ENCODE results near the gene RAX2.
"Not testable (repeated sequence)": the region's sequence is repeated elsewhere in the genome, so short reads cannot be mapped to it uniquely, and the experiment has no call there.

Gene RAX2

GRCh38 chr19:3758297-3758696, 13.7 kb downstream of the RAX2 start:
- not testable (repeated sequence) for H3K4ac ChIP-seq (ENCODE audit: low read depth in 1 of 2, low read length in 2 of 2); H3K27me3 ChIP-seq (ENCODE audit: control insufficient read depth in 1 of 2, insufficient read depth in 1 of 2, low read length in 2 of 2); H3K9ac ChIP-seq (ENCODE audit: low read length); H3K4me3 ChIP-seq (ENCODE audit: insufficient read depth in 1 of 2, low read depth in 1 of 2, low read length in 2 of 2); DNase-seq; H3K27ac ChIP-seq (ENCODE audit: low read length, poor library complexity, severe bottlenecking); H3K4me2 ChIP-seq (ENCODE audit: low read length, poor library complexity, severe bottlenecking); H4K8ac ChIP-seq (ENCODE audit: low read length); H2AFZ ChIP-seq (ENCODE audit: low read depth, low read length); H2BK12ac ChIP-seq (ENCODE audit: low read length in 2 of 2); H3K18ac ChIP-seq (ENCODE audit: low read depth in 1 of 2, low read length in 2 of 2); H3K9me3 ChIP-seq (ENCODE audit: control insufficient read depth, low read length); H4K91ac ChIP-seq (ENCODE audit: low read length); H2BK120ac ChIP-seq (ENCODE audit: low read depth, low read length); H3K23ac ChIP-seq (ENCODE audit: low read length in 2 of 2); H3K14ac ChIP-seq (ENCODE audit: low read length in 2 of 2); H2BK15ac ChIP-seq (ENCODE audit: low read depth, poor library complexity, severe bottlenecking); H2AK5ac ChIP-seq (ENCODE audit: low read length, severe bottlenecking); H2BK5ac ChIP-seq (ENCODE audit: low read depth, low read length, poor library complexity, severe bottlenecking)
- peaks cover 41% of the 10 kb centered on the region for H3K79me1 ChIP-seq (replicated peaks; ENCODE audit: low read length, poor library complexity, severe bottlenecking)
- WGBS, result 96% methylated on average over 13 of the region's 13 CpGs
- peaks cover 19% of the 10 kb centered on the region for H3K4me1 ChIP-seq (ENCODE audit: control insufficient read depth, insufficient read depth, low read depth, low read length)
- peaks cover 23 to 41% of the 10 kb centered on the region in 2 experiments for H3K36me3 ChIP-seq (ENCODE audit: control insufficient read depth in 1 of 2, insufficient read depth in 2 of 2, low read depth in 1 of 2, low read length in 2 of 2)

- H3K27me3 ChIP-seq (ENCODE audit: control insufficient read depth in 1 of 2, insufficient read depth in 1 of 2, low read length in 2 of 2); H3K9ac ChIP-seq (ENCODE audit: low read length); H3K27ac ChIP-seq (ENCODE audit: low read length, poor library complexity, severe bottlenecking); H2BK12ac ChIP-seq (ENCODE audit: low read length in 2 of 2); H2BK15ac ChIP-seq (ENCODE audit: low read depth, poor library complexity, severe bottlenecking); H3K4ac ChIP-seq (ENCODE audit: low read depth in 1 of 2, low read length in 2 of 2); DNase-seq; H2BK5ac ChIP-seq (ENCODE audit: low read depth, low read length, poor library complexity, severe bottlenecking); H4K91ac ChIP-seq (ENCODE audit: low read length); H4K8ac ChIP-seq (ENCODE audit: low read length); H3K23ac ChIP-seq (ENCODE audit: low read length in 2 of 2); H2BK120ac ChIP-seq (ENCODE audit: low read depth, low read length); H2AK5ac ChIP-seq (ENCODE audit: low read length, severe bottlenecking); H3K4me3 ChIP-seq (ENCODE audit: insufficient read depth in 1 of 2, low read depth in 1 of 2, low read length in 2 of 2); H3K18ac ChIP-seq (ENCODE audit: low read depth in 1 of 2, low read length in 2 of 2); H3K4me2 ChIP-seq (ENCODE audit: low read length, poor library complexity, severe bottlenecking); H2AFZ ChIP-seq (ENCODE audit: low read depth, low read length); H3K9me3 ChIP-seq (ENCODE audit: control insufficient read depth, low read length); H3K14ac ChIP-seq (ENCODE audit: low read length in 2 of 2): not testable (repeated sequence)
- peaks cover 19% of the 10 kb centered on the region for H3K4me1 ChIP-seq (ENCODE audit: control insufficient read depth, insufficient read depth, low read depth, low read length)
- 98% methylated on average over 6 of the region's 7 CpGs for WGBS
- peaks cover 38% of the 10 kb centered on the region for H3K79me1 ChIP-seq (replicated peaks; ENCODE audit: low read length, poor library complexity, severe bottlenecking)
- peaks cover 23 to 46% of the 10 kb centered on the region in 2 experiments for H3K36me3 ChIP-seq (ENCODE audit: control insufficient read depth in 1 of 2, insufficient read depth in 2 of 2, low read depth in 1 of 2, low read length in 2 of 2)
Measured at GRCh38 chr19:3757705-3758104, 14.3 kb downstream of the RAX2 start.

- no peaks in the 10 kb centered on the region for H3K9me3 ChIP-seq (ENCODE audit: control insufficient read depth, low read length)
- H2BK120ac ChIP-seq (ENCODE audit: low read depth, low read length), result no peak overlapping the region
- 97% methylated on average over 51 of the region's 51 CpGs for WGBS
- no peak overlapping the region for H3K4me3 ChIP-seq (ENCODE audit: insufficient read depth in 1 of 2, low read depth in 1 of 2, low read length in 2 of 2)
- H3K27ac ChIP-seq (ENCODE audit: low read length, poor library complexity, severe bottlenecking), result no peak overlapping the region
- H4K8ac ChIP-seq (ENCODE audit: low read length), result no peak overlapping the region
- no peak overlapping the region for H3K18ac ChIP-seq (ENCODE audit: low read depth in 1 of 2, low read length in 2 of 2)
- no peak overlapping the region for H3K4ac ChIP-seq (ENCODE audit: low read depth in 1 of 2, low read length in 2 of 2)
- H3K79me1 ChIP-seq (replicated peaks; ENCODE audit: low read length, poor library complexity, severe bottlenecking), result peaks cover 19% of the 10 kb centered on the region
- no peak overlapping the region for H2BK5ac ChIP-seq (ENCODE audit: low read depth, low read length, poor library complexity, severe bottlenecking)
- H3K23ac ChIP-seq (ENCODE audit: low read length in 2 of 2), result no peak overlapping the region
- no peak overlapping the region for H2AFZ ChIP-seq (ENCODE audit: low read depth, low read length)
- no peaks in the 10 kb centered on the region for H3K27me3 ChIP-seq (ENCODE audit: control insufficient read depth in 1 of 2, insufficient read depth in 1 of 2, low read length in 2 of 2)
- no peak overlapping the region for H2BK15ac ChIP-seq (ENCODE audit: low read depth, poor library complexity, severe bottlenecking)
- H3K9ac ChIP-seq (ENCODE audit: low read length), result no peak overlapping the region
- H3K36me3 ChIP-seq (ENCODE audit: control insufficient read depth in 1 of 2, insufficient read depth in 2 of 2, low read depth in 1 of 2, low read length in 2 of 2), result peaks cover 42 to 68% of the 10 kb centered on the region in 2 experiments
- no peak overlapping the region for H4K91ac ChIP-seq (ENCODE audit: low read length)
- H2BK12ac ChIP-seq (ENCODE audit: low read length in 2 of 2), result no peak overlapping the region
- H3K4me2 ChIP-seq (ENCODE audit: low read length, poor library complexity, severe bottlenecking), result no peak overlapping the region
- DNase-seq, result no peak
- H2AK5ac ChIP-seq (ENCODE audit: low read length, severe bottlenecking), result no peak overlapping the region
- peaks cover 2% of the 10 kb centered on the region for H3K4me1 ChIP-seq (ENCODE audit: control insufficient read depth, insufficient read depth, low read depth, low read length)
- no peak overlapping the region for H3K14ac ChIP-seq (ENCODE audit: low read length in 2 of 2)
Measured at GRCh38 chr19:3753631-3754410, 18.2 kb downstream of the RAX2 start.

GRCh38 chr19:3752492-3752891, 19.5 kb downstream of the RAX2 start:
- Histone ChIP-seq H2BK120ac (ENCODE audit: low read depth, low read length) (no peak overlapping the region), H3K27me3 (ENCODE audit: control insufficient read depth in 1 of 2, insufficient read depth in 1 of 2, low read length in 2 of 2) (peaks cover 0 to 4% of the 10 kb centered on the region in 2 experiments), H3K9me3 (ENCODE audit: control insufficient read depth, low read length) (no peaks in the 10 kb centered on the region), H4K8ac (ENCODE audit: low read length) (no peak overlapping the region), H2BK5ac (ENCODE audit: low read depth, low read length, poor library complexity, severe bottlenecking) (no peak overlapping the region), H2AK5ac (ENCODE audit: low read length, severe bottlenecking) (no peak overlapping the region), H4K91ac (ENCODE audit: low read length) (no peak overlapping the region), H3K27ac (ENCODE audit: low read length, poor library complexity, severe bottlenecking) (no peak overlapping the region), H3K18ac (ENCODE audit: low read depth in 1 of 2, low read length in 2 of 2) (no peak overlapping the region), H2BK12ac (ENCODE audit: low read length in 2 of 2) (no peak overlapping the region), H3K23ac (ENCODE audit: low read length in 2 of 2) (no peak overlapping the region), H2AFZ (ENCODE audit: low read depth, low read length) (no peak overlapping the region), H3K4me3 (ENCODE audit: insufficient read depth in 1 of 2, low read depth in 1 of 2, low read length in 2 of 2) (no peak overlapping the region), H3K9ac (ENCODE audit: low read length) (no peak overlapping the region), H3K4ac (ENCODE audit: low read depth in 1 of 2, low read length in 2 of 2) (no peak overlapping the region), H3K36me3 (ENCODE audit: control insufficient read depth in 1 of 2, insufficient read depth in 2 of 2, low read depth in 1 of 2, low read length in 2 of 2) (peaks cover 33 to 56% of the 10 kb centered on the region in 2 experiments), H3K4me1 (ENCODE audit: control insufficient read depth, insufficient read depth, low read depth, low read length) (peaks cover 6% of the 10 kb centered on the region), H3K4me2 (ENCODE audit: low read length, poor library complexity, severe bottlenecking) (no peak overlapping the region), H2BK15ac (ENCODE audit: low read depth, poor library complexity, severe bottlenecking) (no peak overlapping the region), H3K79me1 (replicated peaks; ENCODE audit: low read length, poor library complexity, severe bottlenecking) (peaks cover 13% of the 10 kb centered on the region), H3K14ac (ENCODE audit: low read length in 2 of 2) (no peak overlapping the region)
- 98% methylated on average over 25 of the region's 25 CpGs for WGBS
- no peak for DNase-seq

All from mesenchymal stem cell (in vitro differentiated cells and primary cell).